Neural cell (in vitro differentiated cells): ENCODE measurements around the gene DPM3. TPM values are rescaled to one million over a fixed set of nuclear protein-coding genes. Genes with fewer than 3 reads are reported as not detected.

Experiments
- H2AFZ ChIP-seq: fragments of 200-600, 300-800 bp; sonication (generic), shearing (Covaris generic); 2 replicates; pipeline ENCODE4 v1.6.0; 2014; ENCODE audit warnings: low read depth, mild to moderate bottlenecking, antibody characterized with exemption, low read length, moderate library complexity
- H3F3A ChIP-seq: fragments of 200-600 bp; shearing (Covaris generic); 2 replicates; pipeline ENCODE4 v1.6.1; 2016; ENCODE audit warnings: mild to moderate bottlenecking, moderate library complexity, mixed read lengths, antibody characterized with exemption, low read length; ENCODE audit not compliant: insufficient read depth, poor library complexity, severe bottlenecking
- H3K27ac ChIP-seq: fragments of 200-600, 300-800 bp; sonication (generic), shearing (Covaris generic); 2 replicates; pipeline ENCODE4 v1.5.1; 2014; ENCODE audit warnings: mild to moderate bottlenecking, low read length, moderate library complexity
- H3K27me3 ChIP-seq: fragments of 300-800, 200-600 bp; sonication (generic), shearing (Covaris generic); 2 replicates; pipeline ENCODE4 v1.6.0; 2014; ENCODE audit warnings: mild to moderate bottlenecking, low read depth, low read length, moderate library complexity; ENCODE audit not compliant: insufficient read depth
- H3K36me3 ChIP-seq: fragments of 300-800, 200-600 bp; sonication (generic), shearing (Covaris generic); 2 replicates; pipeline ENCODE4 v1.5.1; 2014; ENCODE audit warnings: mild to moderate bottlenecking, antibody characterized with exemption, low read length, moderate library complexity; ENCODE audit not compliant: insufficient read depth
- H3K4me2 ChIP-seq: fragments of 300-800, 200-600 bp; sonication (generic), shearing (Covaris generic); 2 replicates; pipeline ENCODE4 v1.6.0; 2014; ENCODE audit warnings: mild to moderate bottlenecking, low read length
- H3K4me3 ChIP-seq: fragments of 300-800, 200-600 bp; sonication (generic), shearing (Covaris generic); 2 replicates; pipeline ENCODE4 v1.5.1; 2014; ENCODE audit warnings: mild to moderate bottlenecking, low read length, moderate library complexity
- H3K79me2 ChIP-seq: fragments of 200-600 bp; shearing (Covaris generic); replicated peaks from 2 replicates; pipeline ENCODE4 v1.6.0; 2014; ENCODE audit warnings: mild to moderate bottlenecking, low read length, moderate library complexity; ENCODE audit not compliant: insufficient read depth
- H3K9ac ChIP-seq: fragments of 300-800, 200-600 bp; sonication (generic), shearing (Covaris generic); 2 replicates; pipeline ENCODE4 v1.6.1; 2016; ENCODE audit warnings: mild to moderate bottlenecking, low read length, mixed read lengths
- H3K9me2 ChIP-seq: fragments of 200-600 bp; shearing (Covaris generic); 2 replicates; pipeline ENCODE4 v1.6.1; 2016; ENCODE audit warnings: mild to moderate bottlenecking, low read length, mixed read lengths; ENCODE audit not compliant: insufficient read depth
- H3K9me3 ChIP-seq: fragments of 200-600, 300-800 bp; sonication (generic), shearing (Covaris generic); 2 replicates; pipeline ENCODE4 v1.6.1; 2016; ENCODE audit warnings: mild to moderate bottlenecking, mixed run types, low read length, moderate library complexity, mixed read lengths
- H4K20me1 ChIP-seq: fragments of 200-600 bp; shearing (Covaris generic); 2 replicates; pipeline ENCODE4 v1.6.1; 2016; ENCODE audit warnings: mild to moderate bottlenecking, mixed run types; ENCODE audit not compliant: insufficient read depth
- CTCF ChIP-seq: fragments of 450-650 bp; IDR thresholded peaks from 2 replicates; pipeline ENCODE4 v1.5.1; 2014; ENCODE audit warnings: antibody characterized with exemption, mild to moderate bottlenecking, moderate library complexity; ENCODE audit not compliant: poor library complexity, severe bottlenecking
- EP300 ChIP-seq: fragments of 450-650 bp; conservative IDR thresholded peaks from 2 replicates; pipeline ENCODE4 v1.6.1; 2014; ENCODE audit warnings: antibody characterized with exemption, mild to moderate bottlenecking, moderate library complexity; ENCODE audit not compliant: poor library complexity, severe bottlenecking
- EZH2 ChIP-seq: fragments of 200-600, 300-800 bp; shearing (Covaris generic), sonication (generic); IDR thresholded peaks from 2 replicates; pipeline ENCODE4 v1.6.1; 2014; ENCODE audit warnings: antibody characterized with exemption, low read length, borderline replicate concordance, mild to moderate bottlenecking; ENCODE audit not compliant: insufficient read depth, poor library complexity, severe bottlenecking
- MXI1 ChIP-seq: fragments of 450-650 bp; conservative IDR thresholded peaks from 2 replicates; pipeline ENCODE4 v1.6.1; 2014; ENCODE audit warnings: antibody characterized with exemption, mild to moderate bottlenecking; ENCODE audit not compliant: poor library complexity, severe bottlenecking
- POLR2AphosphoS5 ChIP-seq: IDR thresholded peaks from 2 replicates; pipeline ENCODE4 v1.6.1; 2012
- RAD21 ChIP-seq: fragments of 450-650 bp; conservative IDR thresholded peaks from 2 replicates; pipeline ENCODE4 v1.6.1; 2014; ENCODE audit warnings: antibody characterized with exemption, mild to moderate bottlenecking, moderate library complexity
- REST ChIP-seq: IDR thresholded peaks from 2 replicates; pipeline ENCODE4 v1.6.1; 2012; ENCODE audit warnings: borderline replicate concordance
- SMC3 ChIP-seq: fragments of 450-650 bp; conservative IDR thresholded peaks from 2 replicates; pipeline ENCODE4 v1.6.1; 2014; ENCODE audit warnings: antibody characterized with exemption, mild to moderate bottlenecking, moderate library complexity; ENCODE audit not compliant: poor library complexity
- TAF1 ChIP-seq: IDR thresholded peaks from 2 replicates; pipeline ENCODE4 v1.6.1; 2012; ENCODE audit warnings: low read depth
- polyA plus RNA-seq: library from polyadenylated mRNA; depleted of rRNA; stranded (reverse); fragments of >200 nt; gene quantifications from 2 replicates; pipeline ENCODE4 v1.2.3, GENCODE V29; 2014

DPM3 gene
- polyA plus RNA-seq, 1 donor from 2014 or later = 150 TPM

GRCh38 chr1:155175281-155175926 lies 35.1 kb upstream of the DPM3 start:
- Histone ChIP-seq H3K27ac (peak overlapping the region; percentile 99), H3K27me3 (no peaks in the 10 kb centered on the region), H2AFZ (no peak overlapping the region), H3K4me3 (peak overlapping the region; percentile 93), H3F3A (peaks cover 5% of the 10 kb centered on the region), H3K4me2 (peak overlapping the region; percentile 91), H3K9ac (peak overlapping the region; percentile 100), H3K79me2 (peaks cover 37% of the 10 kb centered on the region), H4K20me1 (no peaks in the 10 kb centered on the region), H3K36me3 (peaks cover 13% of the 10 kb centered on the region), H3K9me2 (no peaks in the 10 kb centered on the region), H3K9me3 (no peaks in the 10 kb centered on the region)
- TF ChIP-seq EP300 (no peak), EZH2 (no peak), POLR2AphosphoS5 (no peak), RAD21 (no peak), REST (no peak), TAF1 (no peak), MXI1 (no peak), SMC3 (no peak), CTCF (no peak)

- peaks cover 37% of the 10 kb centered on the region for H3K79me2 ChIP-seq
Measured at GRCh38 chr1:155174324-155175280, 34.3 kb upstream of the DPM3 start.

More at GRCh38 chr1:155174324-155175280, 34.3 kb upstream of the DPM3 start:
- H3K4me2 ChIP-seq = peak overlapping the region; percentile 91
- peak overlapping the region; percentile 99 for H3K27ac ChIP-seq
- peak overlapping the region; percentile 100 for H3K9ac ChIP-seq
- peak overlapping the region; percentile 93 for H3K4me3 ChIP-seq
- H3K9me3 ChIP-seq = no peaks in the 10 kb centered on the region
- peaks cover 5% of the 10 kb centered on the region for H3F3A ChIP-seq
- no peaks in the 10 kb centered on the region for H3K27me3 ChIP-seq
- peak overlapping the region; percentile 65 for H2AFZ ChIP-seq
- TF ChIP-seq POLR2AphosphoS5 = peak; percentile 86
- TF ChIP-seq TAF1 = peak; percentile 10
- TF ChIP-seq MXI1 = no peak
- TF ChIP-seq CTCF = no peak
- TF ChIP-seq EP300 = no peak
- TF ChIP-seq EZH2 = no peak
- no peak for TF ChIP-seq SMC3
- no peaks in the 10 kb centered on the region for H4K20me1 ChIP-seq
- peaks cover 13% of the 10 kb centered on the region for H3K36me3 ChIP-seq
- H3K9me2 ChIP-seq = no peaks in the 10 kb centered on the region
